ENCODE measurements around the gene NUBPL. TPM values are rescaled to one million over a fixed set of nuclear protein-coding genes. Genes with fewer than 3 reads are reported as not detected.
"Not testable (repeated sequence)": the region's sequence is repeated elsewhere in the genome, so short reads cannot be mapped to it uniquely, and the experiment has no call there.

The NUBPL gene
- total and polyA plus RNA-seq, 10 donors, result 4.1 to 28.2 (median 13.9) TPM

DNA sequence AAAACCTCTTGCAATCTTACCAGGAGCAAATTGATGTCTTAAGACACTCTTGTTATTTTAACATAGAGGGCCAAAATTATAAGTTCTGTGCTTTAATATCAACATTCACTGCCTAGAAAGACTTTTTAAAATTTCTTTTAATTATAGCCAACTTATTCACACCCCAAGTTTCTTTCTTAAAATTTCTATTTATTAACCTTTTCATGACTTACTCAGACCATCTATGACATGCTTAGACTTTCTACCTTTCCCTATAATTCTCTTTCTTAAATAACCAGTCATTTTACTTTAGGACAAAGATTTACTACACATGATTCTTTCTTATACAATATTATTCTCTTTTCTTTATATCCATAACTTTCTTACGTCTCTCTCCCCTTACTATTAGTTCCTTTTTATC is 220.4 kb downstream of the NUBPL start:
- H3K4me1 ChIP-seq, result no peaks in the 10 kb centered on the region
- peaks cover 0 to 11% (median 0%) of the 10 kb centered on the region in 6 donors for H3K36me3 ChIP-seq
- intact Hi-C loops (cut with DNase I; ENCODE audit: low total_unique reads), result no loop called here
- H3K4me3 ChIP-seq, result no peak overlapping the region
- H3K27ac ChIP-seq, result no peak overlapping the region
- no peak for TF ChIP-seq POLR2A (IDR thresholded peaks at IDR 0.05)
- TF ChIP-seq POLR2AphosphoS5 (IDR thresholded peaks at IDR 0.05), result no peak
- TF ChIP-seq, protein P1, sequence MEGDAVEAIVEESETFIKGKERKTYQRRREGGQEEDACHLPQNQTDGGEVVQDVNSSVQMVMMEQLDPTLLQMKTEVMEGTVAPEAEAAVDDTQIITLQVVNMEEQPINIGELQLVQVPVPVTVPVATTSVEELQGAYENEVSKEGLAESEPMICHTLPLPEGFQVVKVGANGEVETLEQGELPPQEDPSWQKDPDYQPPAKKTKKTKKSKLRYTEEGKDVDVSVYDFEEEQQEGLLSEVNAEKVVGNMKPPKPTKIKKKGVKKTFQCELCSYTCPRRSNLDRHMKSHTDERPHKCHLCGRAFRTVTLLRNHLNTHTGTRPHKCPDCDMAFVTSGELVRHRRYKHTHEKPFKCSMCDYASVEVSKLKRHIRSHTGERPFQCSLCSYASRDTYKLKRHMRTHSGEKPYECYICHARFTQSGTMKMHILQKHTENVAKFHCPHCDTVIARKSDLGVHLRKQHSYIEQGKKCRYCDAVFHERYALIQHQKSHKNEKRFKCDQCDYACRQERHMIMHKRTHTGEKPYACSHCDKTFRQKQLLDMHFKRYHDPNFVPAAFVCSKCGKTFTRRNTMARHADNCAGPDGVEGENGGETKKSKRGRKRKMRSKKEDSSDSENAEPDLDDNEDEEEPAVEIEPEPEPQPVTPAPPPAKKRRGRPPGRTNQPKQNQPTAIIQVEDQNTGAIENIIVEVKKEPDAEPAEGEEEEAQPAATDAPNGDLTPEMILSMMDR (IDR thresholded peaks at IDR 0.05 in 8 of 11, conservative IDR thresholded peaks at IDR 0.05 in 3 of 11), result no peak
- WGBS, 5 donors, result 91 to 96% (median 92%) methylated on average over 1 of the region's 1 CpG
- H3K27me3 ChIP-seq (replicated peaks in 1 of 7), result no peaks in the 10 kb centered on the region
- H3K9me3 ChIP-seq, result peaks cover 3 to 44% (median 30%) of the 10 kb centered on the region in 8 donors
- no peak for DNase-seq

DNA sequence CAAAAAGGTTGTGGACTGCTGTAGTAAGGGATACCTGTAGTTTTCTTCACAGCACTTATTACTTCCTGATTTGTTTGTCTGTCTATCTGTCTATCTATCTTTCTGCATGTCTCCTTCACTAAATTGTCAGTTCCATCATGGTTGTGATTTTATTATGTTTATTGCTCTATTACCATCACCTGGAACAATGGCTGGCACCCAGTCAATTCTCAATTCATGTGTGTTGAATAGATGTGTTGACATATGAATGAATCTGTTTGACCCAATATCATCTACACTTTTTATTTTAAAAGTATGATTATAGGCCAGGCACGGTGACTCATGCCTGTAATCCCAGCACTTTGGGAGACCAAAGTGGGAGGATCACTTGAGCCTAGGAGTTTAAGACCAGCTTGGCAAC is 224.4 kb downstream of the NUBPL start:
- no peak for DNase-seq
- no peak overlapping the region for H3K27ac ChIP-seq
- intact Hi-C loops (cut with DNase I; ENCODE audit: low total_unique reads), result no loop called here
- H3K36me3 ChIP-seq, result peaks cover 0 to 11% (median 0%) of the 10 kb centered on the region in 6 donors
- 81 to 100% (median 97%) methylated on average over 1 of the region's 1 CpG for WGBS, 5 donors
- no peaks in the 10 kb centered on the region for H3K27me3 ChIP-seq (replicated peaks in 1 of 7)
- TF ChIP-seq POLR2AphosphoS5 (IDR thresholded peaks at IDR 0.05), result no peak
- TF ChIP-seq, protein P1 (IDR thresholded peaks at IDR 0.05 in 8 of 11, conservative IDR thresholded peaks at IDR 0.05 in 3 of 11), result no peak
- no peak for TF ChIP-seq POLR2A (IDR thresholded peaks at IDR 0.05)
- H3K9me3 ChIP-seq, result peaks cover 3 to 27% (median 22%) of the 10 kb centered on the region in 8 donors
- H3K4me3 ChIP-seq, result no peak overlapping the region
- no peaks in the 10 kb centered on the region for H3K4me1 ChIP-seq

DNA sequence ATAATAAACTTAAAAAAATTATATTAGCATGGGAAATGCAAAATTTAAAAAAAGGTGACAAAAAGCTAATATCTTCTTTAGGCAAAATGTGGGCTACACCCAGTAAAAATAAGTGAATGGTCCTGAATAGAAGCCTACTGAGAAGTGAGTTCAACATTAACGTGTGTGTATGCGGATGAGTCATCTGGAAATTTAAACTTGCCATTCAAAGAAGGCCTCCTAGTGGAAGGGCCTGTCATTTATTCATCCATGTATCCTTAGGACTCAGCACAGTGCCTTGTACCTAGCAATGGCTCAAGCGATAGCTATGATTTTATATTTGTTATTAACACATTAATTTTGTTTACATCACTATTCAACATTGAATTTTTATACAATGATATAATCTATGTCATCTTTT is 226.2 kb downstream of the NUBPL start:
- Histone ChIP-seq H3K36me3 (peaks cover 0 to 4% (median 0%) of the 10 kb centered on the region in 6 donors), H3K9me3 (peaks cover 0 to 9% (median 4%) of the 10 kb centered on the region in 8 donors), H3K4me1 (no peaks in the 10 kb centered on the region), H3K4me3 (no peak overlapping the region), H3K27ac (no peak overlapping the region), H3K27me3 (replicated peaks in 1 of 7) (no peaks in the 10 kb centered on the region)
- intact Hi-C loops (cut with DNase I; ENCODE audit: low total_unique reads), result no loop called here
- DNase-seq, result no peak
- TF ChIP-seq POLR2A (IDR thresholded peaks at IDR 0.05), result no peak
- no peak for TF ChIP-seq POLR2AphosphoS5 (IDR thresholded peaks at IDR 0.05)
- TF ChIP-seq, protein P1 (IDR thresholded peaks at IDR 0.05 in 8 of 11, conservative IDR thresholded peaks at IDR 0.05 in 3 of 11), result no peak
- 88 to 94% (median 89%) methylated on average over 3 of the region's 3 CpGs for WGBS, 5 donors

DNA sequence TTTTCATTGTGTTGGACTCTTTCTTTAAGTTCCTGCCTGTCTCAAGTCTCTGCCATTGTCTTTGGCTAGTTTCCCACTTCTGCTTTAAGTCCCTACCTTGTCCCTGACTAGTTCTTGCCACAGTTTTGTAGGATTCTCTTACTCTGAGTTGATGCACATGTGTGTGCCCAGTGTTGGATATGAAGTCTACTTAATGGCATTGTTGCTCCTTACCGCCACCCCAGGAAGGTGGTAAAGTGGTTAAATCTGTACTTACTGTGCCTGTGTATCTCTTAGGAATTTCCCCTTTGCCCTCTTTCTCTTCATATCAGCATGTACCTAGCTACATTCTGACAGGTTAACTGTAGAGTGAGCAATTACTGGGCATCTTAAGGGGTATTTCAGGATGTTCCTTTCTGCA is 227.1 kb downstream of the NUBPL start:
- no peaks in the 10 kb centered on the region for H3K27me3 ChIP-seq (replicated peaks in 1 of 7)
- H3K4me3 ChIP-seq, result no peak overlapping the region
- no peaks in the 10 kb centered on the region for H3K4me1 ChIP-seq
- no peak for DNase-seq
- intact Hi-C loops (cut with DNase I; ENCODE audit: low total_unique reads), result no loop called here
- peaks cover 0 to 4% (median 0%) of the 10 kb centered on the region in 6 donors for H3K36me3 ChIP-seq
- peaks cover 0 to 4% (median 0%) of the 10 kb centered on the region in 8 donors for H3K9me3 ChIP-seq
- H3K27ac ChIP-seq, result no peak overlapping the region
- no peak for TF ChIP-seq POLR2AphosphoS5 (IDR thresholded peaks at IDR 0.05)
- WGBS, 5 donors, result 95 to 100% (median 100%) methylated on average over 1 of the region's 1 CpG

DNA sequence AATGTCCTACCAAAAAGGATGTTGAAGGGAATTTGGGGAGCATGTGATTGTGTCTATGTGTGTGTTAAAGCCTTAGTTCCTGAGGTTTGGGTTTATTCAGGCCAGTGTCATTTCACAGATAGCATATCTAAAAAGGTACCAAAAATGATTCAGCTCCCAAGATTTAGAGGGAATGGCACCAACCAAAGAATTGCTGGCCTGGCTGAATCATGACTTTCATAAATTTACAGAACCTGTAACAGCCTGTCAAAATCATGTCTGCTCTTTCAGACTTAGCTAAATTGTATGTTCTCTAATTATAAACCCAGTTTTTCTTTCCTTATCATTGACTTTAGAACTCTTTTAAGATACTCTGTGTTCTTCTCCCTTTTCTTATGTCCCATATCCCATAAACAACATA is 231.5 kb downstream of the NUBPL start:
- Histone ChIP-seq H3K9me3 (peaks cover 0 to 6% (median 0%) of the 10 kb centered on the region in 8 donors), H3K27ac (no peak overlapping the region), H3K4me1 (no peaks in the 10 kb centered on the region), H3K4me3 (no peak overlapping the region), H3K36me3 (peaks cover 0 to 4% (median 0%) of the 10 kb centered on the region in 6 donors), H3K27me3 (replicated peaks in 1 of 7) (no peaks in the 10 kb centered on the region)
- TF ChIP-seq POLR2A (IDR thresholded peaks at IDR 0.05), result no peak
- TF ChIP-seq, protein P1 (IDR thresholded peaks at IDR 0.05 in 8 of 11, conservative IDR thresholded peaks at IDR 0.05 in 3 of 11), result no peak
- TF ChIP-seq POLR2AphosphoS5 (IDR thresholded peaks at IDR 0.05), result no peak
- intact Hi-C loops (cut with DNase I; ENCODE audit: low total_unique reads), result no loop called here
- no peak for DNase-seq

DNA sequence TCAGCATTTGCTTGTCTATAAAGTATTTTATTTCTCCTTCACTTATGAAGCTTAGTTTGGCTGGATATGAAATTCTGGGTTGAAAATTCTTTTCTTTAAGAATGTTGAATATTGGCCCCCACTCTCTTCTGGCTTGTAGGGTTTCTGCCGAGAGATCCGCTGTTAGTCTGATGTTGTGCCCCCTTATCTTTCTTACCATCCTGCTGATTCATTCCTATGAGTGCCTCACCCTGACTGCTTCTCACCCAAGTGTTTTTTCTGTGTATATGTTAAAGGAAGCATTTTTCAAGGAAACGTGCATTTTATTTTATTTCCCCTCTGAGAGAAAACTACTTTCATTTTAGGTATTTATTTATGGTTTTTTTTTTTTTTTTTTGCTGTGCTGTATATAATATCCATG is 236.7 kb downstream of the NUBPL start:
- intact Hi-C loops (cut with DNase I; ENCODE audit: low total_unique reads); H3K4me3 ChIP-seq; DNase-seq; H3K9me3 ChIP-seq; H3K4me1 ChIP-seq; H3K27me3 ChIP-seq (replicated peaks in 1 of 7); H3K27ac ChIP-seq: not testable (repeated sequence)
- WGBS, 5 donors, result 90 to 97% (median 95%) methylated on average over 3 of the region's 3 CpGs
- H3K36me3 ChIP-seq, result peaks cover 0 to 23% (median 0%) of the 10 kb centered on the region in 6 donors
